Upper lobe of left lung (tissue), 6 donors: Measurements from ENCODE around the gene DOCK4. TPM values are rescaled to one million over a fixed set of nuclear protein-coding genes. Genes with fewer than 3 reads are reported as not detected.

Experiments
- ATAC-seq, 2 donors: fragments of 200-7000 bp; cut with Tn5 transposase; one replicate each; pipeline ENCODE4 v1.9.1; 2022; ENCODE audit warnings: mild to moderate bottlenecking in 2 of 2, moderate library complexity in 2 of 2; ENCODE audit not compliant: low FRiP score in 2 of 2
- DNase-seq, 2 donors: peaks; one replicate each; pipeline ENCODE4 v3.0.0-alpha.2; 2019 to 2020
- H3K27ac ChIP-seq, 4 donors: fragments of 200-600 bp; sonication (generic); one replicate each; pipeline ENCODE4 v1.5.1; 2016 to 2019
- H3K27me3 ChIP-seq, 4 donors: fragments of 200-600 bp; sonication (generic); one replicate each; pipeline ENCODE4 v1.5.1; 2017 to 2019
- H3K36me3 ChIP-seq, 4 donors: fragments of 200-600 bp; sonication (generic); one replicate each; pipeline ENCODE4 v1.5.1; 2016 to 2019
- H3K4me1 ChIP-seq, 4 donors: fragments of 200-600 bp; sonication (generic); one replicate each; pipeline ENCODE4 v1.5.1; 2018 to 2019
- H3K4me3 ChIP-seq, 4 donors: fragments of 200-600 bp; sonication (generic); one replicate each; pipeline ENCODE4 v1.5.1; 2017 to 2019; ENCODE audit warnings: mild to moderate bottlenecking in 2 of 4, moderate library complexity in 1 of 4
- H3K9me3 ChIP-seq, 4 donors: fragments of 200-600 bp; sonication (generic); one replicate each; pipeline ENCODE4 v1.5.1; 2018 to 2019
- EP300 ChIP-seq, 4 donors: sonication (generic); formaldehyde crosslinking; IDR thresholded peaks; one replicate each; pipeline ENCODE4 v1.5.1; 2017; ENCODE audit warnings: antibody characterized with exemption in 4 of 4, control low read depth in 2 of 4
- POLR2A ChIP-seq, 4 donors: fragments of 450-650 bp; IDR thresholded peaks; one replicate each; pipeline ENCODE4 v1.5.1; 2016 to 2017; ENCODE audit warnings: antibody characterized with exemption in 4 of 4, mild to moderate bottlenecking in 2 of 4
- POLR2AphosphoS5 ChIP-seq, 2 donors: sonication (generic); formaldehyde crosslinking; IDR thresholded peaks; one replicate each; pipeline ENCODE4 v1.5.1; 2017; ENCODE audit warnings: antibody characterized with exemption in 2 of 2
- WGBS, 2 donors: methylation state at CpG; one replicate each; pipeline ENCODE4 v1.1.5; 2017 to 2018; 5-methylcytosine and 5-hydroxymethylcytosine counted together
- total RNA-seq, 6 donors: library from RNA; depleted of rRNA in 4 of 6; stranded (reverse); fragments of >200 nt in 4 of 6; gene quantifications; one replicate each; pipeline versions ENCODE4 v1.1.0 to v1.2.1, GENCODE V29; 2016 to 2021
- TF ChIP-seq, protein P1 (sequence below), 6 experiments: fragments of 450-650 bp in 4 of 6; fragments of 200-600 bp in 2 of 6; sonication (generic) in 2 of 6; IDR thresholded peaks; one replicate each; pipeline ENCODE4 v1.5.1; 2016 to 2019; ENCODE audit warnings: antibody characterized with exemption in 6 of 6
- donor health status: DM: no; HTN: no; CAD: no; lungs with moderate emphysema.
- donor health status: DM: no; HTN: yes; CAD: no; lungs with severe emphysema.

The DOCK4 gene
- total RNA-seq, 6 donors from 2014 or later, result 53.6 to 166 (median 100) TPM

DNA sequence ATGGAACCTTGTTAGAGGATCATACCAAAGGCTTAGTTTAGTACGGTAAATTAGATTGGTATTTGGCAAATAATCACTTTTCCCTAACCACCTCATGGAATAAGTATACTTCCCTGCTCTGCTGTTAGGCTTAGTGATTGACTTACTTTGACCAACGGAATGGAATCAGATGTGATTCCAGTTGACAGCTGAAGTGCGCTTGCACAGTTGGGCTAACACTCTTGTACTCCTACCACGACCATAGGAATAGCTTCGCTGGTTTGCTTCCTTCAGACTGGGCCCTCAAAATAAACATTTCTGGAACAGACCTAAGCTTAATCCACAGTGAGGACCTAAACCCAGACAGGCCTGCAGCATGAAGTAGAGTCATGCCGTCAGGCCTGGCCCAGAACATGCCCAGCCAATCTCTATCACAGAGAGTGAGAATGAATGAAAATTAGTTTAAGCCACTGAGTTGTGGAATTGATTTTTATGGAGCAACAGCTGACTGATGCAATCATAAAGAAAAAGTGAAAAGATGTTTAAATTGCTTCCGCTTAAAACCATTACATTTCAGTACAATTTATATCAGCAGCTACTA lies 122.3 kb downstream of the DOCK4 start:
- TF ChIP-seq POLR2A (IDR thresholded peaks at IDR 0.05) (no peak), POLR2AphosphoS5 (IDR thresholded peaks at IDR 0.05) (no peak), EP300 (IDR thresholded peaks at IDR 0.05) (no peak)
- TF ChIP-seq, protein P1, sequence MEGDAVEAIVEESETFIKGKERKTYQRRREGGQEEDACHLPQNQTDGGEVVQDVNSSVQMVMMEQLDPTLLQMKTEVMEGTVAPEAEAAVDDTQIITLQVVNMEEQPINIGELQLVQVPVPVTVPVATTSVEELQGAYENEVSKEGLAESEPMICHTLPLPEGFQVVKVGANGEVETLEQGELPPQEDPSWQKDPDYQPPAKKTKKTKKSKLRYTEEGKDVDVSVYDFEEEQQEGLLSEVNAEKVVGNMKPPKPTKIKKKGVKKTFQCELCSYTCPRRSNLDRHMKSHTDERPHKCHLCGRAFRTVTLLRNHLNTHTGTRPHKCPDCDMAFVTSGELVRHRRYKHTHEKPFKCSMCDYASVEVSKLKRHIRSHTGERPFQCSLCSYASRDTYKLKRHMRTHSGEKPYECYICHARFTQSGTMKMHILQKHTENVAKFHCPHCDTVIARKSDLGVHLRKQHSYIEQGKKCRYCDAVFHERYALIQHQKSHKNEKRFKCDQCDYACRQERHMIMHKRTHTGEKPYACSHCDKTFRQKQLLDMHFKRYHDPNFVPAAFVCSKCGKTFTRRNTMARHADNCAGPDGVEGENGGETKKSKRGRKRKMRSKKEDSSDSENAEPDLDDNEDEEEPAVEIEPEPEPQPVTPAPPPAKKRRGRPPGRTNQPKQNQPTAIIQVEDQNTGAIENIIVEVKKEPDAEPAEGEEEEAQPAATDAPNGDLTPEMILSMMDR (IDR thresholded peaks at IDR 0.05), result no peak
- WGBS, 2 donors, result 86 to 95% methylated on average over 7 of the region's 7 CpGs
- no peaks in the 10 kb centered on the region for H3K27me3 ChIP-seq
- DNase-seq, result no peak
- no peaks in the 10 kb centered on the region for H3K36me3 ChIP-seq
- H3K27ac ChIP-seq, result peak overlapping the region; percentile 21 to 75 (median 65)
- H3K9me3 ChIP-seq, result no peaks in the 10 kb centered on the region
- H3K4me3 ChIP-seq, result no peak overlapping the region
- H3K4me1 ChIP-seq, result peaks cover 15 to 45% (median 39%) of the 10 kb centered on the region in 4 donors
- no peak for ATAC-seq

DNA sequence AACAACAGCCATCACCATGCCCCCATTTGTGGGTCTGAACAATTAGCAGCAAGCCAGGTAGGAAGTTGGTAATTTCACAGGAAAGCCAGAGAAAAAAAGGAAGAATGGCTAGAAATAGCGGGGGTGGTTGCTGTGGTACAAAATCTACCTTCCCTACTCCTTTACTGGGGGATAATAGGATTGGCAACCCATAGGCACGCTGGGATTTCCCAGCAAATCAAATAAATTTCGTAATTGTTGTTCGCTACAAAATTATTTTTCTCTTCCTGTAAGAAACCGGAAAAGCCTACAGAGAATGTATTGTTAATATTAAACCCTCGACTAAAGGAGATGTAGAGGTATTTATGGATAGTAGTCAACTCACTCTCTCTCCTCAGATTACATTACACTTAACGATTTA lies 123.9 kb downstream of the DOCK4 start:
- H3K9me3 ChIP-seq, result no peaks in the 10 kb centered on the region
- no peaks in the 10 kb centered on the region for H3K36me3 ChIP-seq
- H3K27me3 ChIP-seq, result no peaks in the 10 kb centered on the region
- no peak overlapping the region for H3K4me3 ChIP-seq
- H3K27ac ChIP-seq, result peak overlapping the region; percentile 82 to 90 (median 86)
- no peak for TF ChIP-seq POLR2A (IDR thresholded peaks at IDR 0.05)
- no peak for TF ChIP-seq EP300 (IDR thresholded peaks at IDR 0.05)
- TF ChIP-seq, protein P1 (IDR thresholded peaks at IDR 0.05), result no peak
- no peak for TF ChIP-seq POLR2AphosphoS5 (IDR thresholded peaks at IDR 0.05)
- DNase-seq (no peak), ATAC-seq (no peak)
- peaks cover 15 to 44% (median 37%) of the 10 kb centered on the region in 4 donors for H3K4me1 ChIP-seq
- 74 to 79% methylated on average over 7 of the region's 7 CpGs for WGBS, 2 donors

DNA sequence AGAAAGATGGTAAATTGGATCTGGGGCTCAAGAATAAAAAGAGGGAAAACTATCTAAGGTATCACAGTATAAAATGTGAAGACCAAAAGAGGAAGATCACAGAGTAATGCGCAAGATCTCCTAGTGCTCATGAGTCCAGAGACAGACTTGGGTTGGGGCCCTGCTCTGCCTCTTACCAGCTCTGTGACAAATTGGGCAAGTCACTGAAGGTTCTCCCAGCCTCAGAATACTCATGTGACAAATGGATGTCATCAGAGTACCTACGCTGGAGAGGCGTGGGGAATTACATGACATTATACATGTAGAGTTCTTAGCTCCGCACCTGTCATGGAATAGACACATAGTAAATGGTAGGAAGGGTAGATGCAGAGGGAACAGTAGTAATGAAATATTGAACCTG lies 124.4 kb downstream of the DOCK4 start:
- ATAC-seq (peak; percentile 76 to 79), DNase-seq (peak in 1 of 2 donors; percentile 75)
- H3K36me3 ChIP-seq, result no peaks in the 10 kb centered on the region
- WGBS, 2 donors, result 78 to 80% methylated on average over 4 of the region's 4 CpGs
- TF ChIP-seq, protein P1 (IDR thresholded peaks at IDR 0.05), result no peak
- TF ChIP-seq EP300 (IDR thresholded peaks at IDR 0.05), result peak in 2 of 4 donors; percentile 30 to 32
- peak; percentile 53 to 61 for TF ChIP-seq POLR2AphosphoS5 (IDR thresholded peaks at IDR 0.05)
- TF ChIP-seq POLR2A (IDR thresholded peaks at IDR 0.05), result peak in 1 of 4 donors; percentile 63
- H3K27me3 ChIP-seq, result no peaks in the 10 kb centered on the region
- H3K4me3 ChIP-seq, result no peak overlapping the region
- H3K9me3 ChIP-seq, result no peaks in the 10 kb centered on the region
- peaks cover 19 to 41% (median 34%) of the 10 kb centered on the region in 4 donors for H3K4me1 ChIP-seq
- H3K27ac ChIP-seq, result peak overlapping the region; percentile 82 to 90 (median 86)

DNA sequence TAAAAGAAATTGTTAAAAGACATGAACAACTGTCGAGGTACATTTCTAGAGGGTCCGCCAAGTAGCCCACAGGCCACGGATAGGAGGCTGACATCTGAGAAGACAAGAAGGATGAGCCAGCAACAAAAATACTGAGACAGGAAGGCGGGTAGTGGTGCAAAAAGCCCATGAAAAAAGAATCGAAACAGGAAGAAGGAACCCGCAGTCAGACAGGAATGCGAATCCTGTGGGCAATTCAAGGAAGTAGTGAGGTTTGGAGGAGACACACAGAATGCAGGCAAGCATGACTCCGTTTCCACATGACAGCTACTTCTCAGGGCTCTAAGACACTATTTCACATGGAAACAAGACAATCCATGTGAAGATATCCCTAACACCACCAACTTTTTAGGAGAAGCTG lies 125.2 kb downstream of the DOCK4 start:
- ATAC-seq (peak; percentile 76 to 83), DNase-seq (peak in 1 of 2 donors; percentile 63)
- TF ChIP-seq POLR2A (IDR thresholded peaks at IDR 0.05), result no peak
- TF ChIP-seq EP300 (IDR thresholded peaks at IDR 0.05), result peak in 1 of 4 donors; percentile 30
- TF ChIP-seq, protein P1 (IDR thresholded peaks at IDR 0.05), result no peak
- peak in 1 of 2 donors; percentile 11 for TF ChIP-seq POLR2AphosphoS5 (IDR thresholded peaks at IDR 0.05)
- Histone ChIP-seq H3K4me3 (peak overlapping the region in 1 of 4 donors; percentile 13), H3K9me3 (no peaks in the 10 kb centered on the region), H3K36me3 (no peaks in the 10 kb centered on the region), H3K27me3 (no peaks in the 10 kb centered on the region), H3K27ac (peak overlapping the region; percentile 82 to 90 (median 86)), H3K4me1 (peaks cover 23 to 40% (median 31%) of the 10 kb centered on the region in 4 donors)
- WGBS, 2 donors, result 42 to 51% methylated on average over 8 of the region's 8 CpGs

DNA sequence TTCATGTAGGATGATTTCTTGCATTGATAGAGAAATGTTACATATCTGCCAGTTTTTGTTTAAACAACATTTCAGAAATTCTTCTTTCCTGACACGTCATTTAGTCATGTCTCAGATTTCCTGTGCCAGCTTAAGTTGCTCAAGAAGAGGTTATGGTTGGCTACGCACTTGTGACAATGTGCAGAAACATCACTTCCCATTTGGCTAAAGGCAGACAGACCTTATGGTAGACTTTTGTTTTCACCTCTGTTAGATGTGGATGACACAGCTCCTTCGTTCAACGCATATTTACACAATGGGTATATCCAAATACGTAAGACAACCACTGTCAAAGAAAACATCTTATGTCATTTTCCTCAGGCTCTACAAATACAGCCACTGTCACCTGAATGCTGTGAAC lies 125.8 kb downstream of the DOCK4 start:
- H3K36me3 ChIP-seq, result no peaks in the 10 kb centered on the region
- DNase-seq (peak in 1 of 2 donors; percentile 54), ATAC-seq (peak; percentile 85)
- no peaks in the 10 kb centered on the region for H3K9me3 ChIP-seq
- H3K27ac ChIP-seq, result peak overlapping the region; percentile 82 to 90 (median 86)
- H3K27me3 ChIP-seq, result no peaks in the 10 kb centered on the region
- TF ChIP-seq EP300 (IDR thresholded peaks at IDR 0.05) (peak; percentile 34 to 90 (median 74)), POLR2A (IDR thresholded peaks at IDR 0.05) (no peak), POLR2AphosphoS5 (IDR thresholded peaks at IDR 0.05) (peak; percentile 68 to 98)
- TF ChIP-seq, protein P1 (IDR thresholded peaks at IDR 0.05), result no peak
- H3K4me3 ChIP-seq, result peak overlapping the region in 1 of 4 donors; percentile 13
- WGBS, 2 donors, result 24 to 38% methylated on average over 5 of the region's 5 CpGs
- H3K4me1 ChIP-seq, result peaks cover 25 to 40% (median 30%) of the 10 kb centered on the region in 4 donors
